Activated T-cell treated with anti-CD3 and anti-CD28 coated beads, Interleukin-2, amount 50 U/mL, for 48 hours (primary cell): ENCODE data around the gene FBXO46.
"Not testable (repeated sequence)": the region's sequence is repeated elsewhere in the genome, so short reads cannot be mapped to it uniquely, and the experiment has no call there.

ENCODE experiments used
- DNase-seq, 2 experiments: peaks; one replicate each; pipeline ENCODE4 v3.0.0-alpha.2; 2020

The FBXO46 gene

DNA sequence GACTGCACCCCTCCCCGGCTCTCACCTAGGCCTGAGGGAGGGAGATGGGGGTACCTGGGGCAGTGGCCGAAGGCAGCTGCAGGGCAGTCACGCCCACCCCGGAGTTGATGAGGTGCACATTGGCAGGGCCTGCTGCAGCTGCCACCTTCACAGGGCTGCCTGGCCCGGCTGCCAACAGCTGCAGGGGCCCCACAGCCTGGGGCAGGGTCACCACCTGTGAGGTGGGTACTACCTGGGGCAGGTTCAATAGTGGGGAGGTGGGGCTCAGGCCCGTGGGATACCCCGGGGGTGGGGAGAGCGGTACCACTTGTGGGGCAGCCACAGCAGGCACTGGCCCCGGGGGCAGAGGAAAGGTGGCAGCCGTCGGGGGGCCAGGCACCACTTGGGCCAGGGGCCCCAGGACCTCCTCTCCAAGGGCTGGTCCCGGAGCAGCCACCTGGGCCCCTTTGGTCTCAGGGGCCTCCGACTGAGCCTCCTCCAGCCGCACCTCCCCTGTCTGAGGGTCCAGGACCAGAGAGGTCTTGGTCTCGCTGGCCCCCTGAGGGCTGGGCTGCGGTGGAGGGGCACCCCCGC lies 35.7 kb upstream of the FBXO46 start:
- DNase-seq: no peak

- no peak for DNase-seq
Measured at GRCh38 chr19:45765702-45766295, 35.1 kb upstream of the FBXO46 start.

DNA sequence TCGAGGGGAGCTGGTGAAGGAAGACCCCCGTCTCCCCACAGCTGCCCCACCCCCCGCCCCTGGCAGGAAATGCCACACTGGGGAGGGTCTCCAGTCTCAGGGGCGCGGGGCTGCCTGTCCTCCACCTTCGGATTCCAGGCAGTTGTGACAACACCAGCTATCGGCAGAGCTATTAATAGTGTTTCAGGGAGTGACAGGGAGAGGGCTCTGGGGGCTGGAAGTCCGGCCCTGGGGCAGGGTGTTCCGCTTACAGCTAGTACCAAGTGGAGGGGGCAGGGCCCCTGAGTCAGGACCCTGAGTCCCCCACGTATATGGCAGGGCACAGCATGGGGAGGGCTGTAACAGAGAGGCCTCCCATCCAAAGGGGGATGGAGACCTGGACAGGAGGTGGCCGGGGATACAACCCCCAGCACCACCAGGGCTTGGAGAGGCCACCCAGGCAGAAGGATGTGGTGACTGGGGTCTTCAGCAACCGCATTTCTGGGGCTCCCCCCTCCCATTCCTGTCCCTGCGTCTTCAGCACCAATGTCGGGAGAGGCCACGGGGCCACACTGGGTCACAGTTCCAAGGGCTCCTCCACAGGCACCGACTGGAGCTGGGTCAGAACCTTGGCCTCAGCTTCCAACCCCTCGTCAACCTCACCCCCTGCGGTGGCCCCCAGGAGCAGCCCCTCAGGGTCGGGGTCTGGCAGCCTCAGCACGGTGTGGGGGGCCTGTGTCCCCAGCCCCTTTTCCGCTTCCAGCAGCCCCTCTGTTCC lies 34.4 kb upstream of the FBXO46 start:
- DNase-seq: no peak

DNA sequence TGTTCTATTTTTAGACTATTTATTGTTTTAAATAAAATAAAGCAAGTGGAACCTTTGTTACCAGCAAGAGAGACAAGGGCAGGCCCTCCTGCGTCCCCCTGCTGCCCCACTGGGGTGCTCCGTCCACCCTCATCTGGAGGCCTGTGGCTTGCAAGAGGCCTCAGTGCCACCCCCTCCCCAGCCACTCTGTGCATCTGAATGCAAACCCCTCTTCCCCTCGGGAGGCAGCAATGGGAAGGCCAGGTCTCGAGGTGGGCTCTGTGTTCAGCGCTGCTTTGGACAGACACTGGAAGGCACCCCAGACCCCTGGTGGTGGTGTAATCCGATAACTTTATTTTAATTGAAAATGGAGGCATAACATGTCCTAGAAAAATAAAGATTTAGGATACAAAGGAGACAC lies 33.8 kb upstream of the FBXO46 start:
- no peak for DNase-seq

DNA sequence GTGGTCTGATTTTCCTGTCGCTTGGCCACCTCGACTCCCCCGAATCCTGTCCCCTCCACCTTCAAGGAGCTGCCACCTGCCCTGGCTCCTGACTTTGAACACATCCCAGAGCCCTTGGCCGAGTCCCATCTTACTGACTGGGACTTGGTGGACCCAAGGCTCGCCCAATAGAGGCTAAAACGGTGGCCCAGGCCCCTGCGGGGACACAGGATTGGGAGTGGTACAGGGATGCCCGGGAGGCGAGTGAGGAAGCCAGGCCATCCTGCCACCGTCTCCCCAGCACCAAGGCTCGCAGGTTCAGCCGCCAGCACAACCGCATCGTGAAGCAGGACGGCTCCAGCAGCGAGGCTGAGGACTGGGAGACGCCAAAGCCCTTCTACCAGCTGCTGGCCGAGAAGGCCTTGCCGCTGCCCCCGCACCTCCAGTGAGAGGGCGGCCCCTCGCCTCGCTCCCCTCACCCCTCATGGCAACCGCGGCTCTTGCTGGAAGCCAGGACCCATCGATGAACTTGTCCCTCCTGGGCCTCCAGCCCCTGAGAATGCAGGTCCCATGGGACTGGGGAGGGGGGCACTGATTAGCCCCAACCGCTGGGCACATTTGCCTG lies 33.1 kb upstream of the FBXO46 start:
- no peak for DNase-seq

- DNase-seq: no peak
Measured at GRCh38 chr19:45762870-45763631, 32.4 kb upstream of the FBXO46 start.

DNA sequence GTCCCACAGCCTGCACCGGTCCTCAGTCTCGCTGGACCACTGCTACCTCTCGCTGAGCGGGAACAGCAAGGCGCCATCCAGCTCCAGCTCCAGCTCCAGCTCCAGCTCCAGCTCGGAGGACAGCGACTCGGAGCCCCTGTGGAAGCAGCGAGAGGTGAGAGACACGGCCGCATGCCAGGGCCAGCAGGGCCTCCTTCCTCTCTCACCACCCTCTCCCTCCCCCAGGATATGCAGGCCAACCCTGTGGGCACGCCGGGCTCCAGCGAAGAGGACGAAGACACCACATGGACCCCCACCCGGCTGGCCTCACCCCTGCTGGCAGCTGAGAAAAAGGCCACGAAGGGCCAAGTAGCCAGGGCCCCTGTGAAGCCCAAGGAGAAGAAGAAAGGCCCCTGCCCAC lies 31.0 kb upstream of the FBXO46 start:
- DNase-seq: no peak

DNA sequence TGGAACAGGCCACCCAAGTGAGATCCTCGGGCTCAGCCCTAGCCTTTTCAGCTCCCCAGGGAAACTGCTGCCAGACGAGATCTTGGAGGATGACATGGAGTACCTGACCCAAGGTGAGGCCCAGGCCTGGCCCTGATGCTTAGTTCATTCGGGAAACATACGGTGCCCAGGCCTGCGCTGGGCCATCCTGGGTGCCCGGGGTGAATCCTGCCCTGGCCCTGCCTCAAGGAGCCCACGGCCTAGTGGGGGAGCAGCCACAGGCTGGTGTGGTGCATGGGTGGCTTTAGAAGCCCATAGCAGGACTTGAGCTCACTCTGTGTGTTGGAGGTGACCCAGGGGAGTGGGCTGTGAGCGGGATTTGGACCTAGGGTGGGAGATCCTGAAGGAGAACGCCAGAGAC lies 28.2 kb upstream of the FBXO46 start:
- DNase-seq: no peak

GRCh38 chr19:45757695-45758094 lies 27.0 kb upstream of the FBXO46 start:
- DNase-seq: no peak

- DNase-seq: no peak
Measured at GRCh38 chr19:45754323-45754722, 23.6 kb upstream of the FBXO46 start.

- no peak for DNase-seq
Measured at GRCh38 chr19:45753548-45753947, 22.9 kb upstream of the FBXO46 start.

DNA sequence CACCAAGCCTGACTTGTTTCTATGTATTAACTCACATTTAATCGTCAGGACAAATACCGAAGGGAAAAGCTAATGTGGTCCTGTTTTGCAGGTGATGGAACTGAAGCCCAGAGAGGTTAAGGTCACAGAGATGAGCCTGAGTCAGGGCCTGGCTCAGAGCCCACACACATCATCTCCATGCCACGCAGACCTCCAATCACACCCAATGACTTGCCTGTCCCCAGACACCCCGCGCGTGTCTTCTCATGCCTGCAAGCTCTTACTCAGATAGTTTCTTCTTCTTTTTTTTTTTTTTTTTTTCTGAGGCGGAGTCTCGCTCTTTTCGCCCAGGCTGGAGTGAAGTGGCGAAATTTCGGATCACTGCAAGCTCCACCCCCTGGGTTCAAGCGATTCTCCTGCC lies 21.9 kb upstream of the FBXO46 start:
- no peak for DNase-seq

- not testable (repeated sequence) for DNase-seq
Measured at GRCh38 chr19:45751483-45751882, 20.8 kb upstream of the FBXO46 start.

DNA sequence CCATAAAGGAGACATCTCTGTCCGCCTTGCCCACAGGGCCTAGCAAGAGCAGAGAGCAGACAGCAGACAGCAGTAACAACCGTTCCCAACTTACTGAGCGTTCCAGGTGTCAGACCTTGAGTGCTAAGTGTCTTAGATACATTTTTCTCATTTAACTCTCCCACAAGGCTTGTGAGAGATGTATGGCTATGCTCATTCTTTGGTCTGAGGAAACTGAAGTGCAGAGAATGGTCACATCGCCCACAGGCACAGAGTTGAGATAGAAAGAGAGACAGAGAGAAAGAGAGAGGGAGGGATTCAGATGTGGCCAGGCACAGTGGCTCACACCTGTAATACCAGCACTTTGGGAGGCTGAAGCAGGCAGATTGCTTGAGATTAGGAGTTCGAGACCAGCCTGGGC lies 16.8 kb upstream of the FBXO46 start:
- DNase-seq: no peak

DNA sequence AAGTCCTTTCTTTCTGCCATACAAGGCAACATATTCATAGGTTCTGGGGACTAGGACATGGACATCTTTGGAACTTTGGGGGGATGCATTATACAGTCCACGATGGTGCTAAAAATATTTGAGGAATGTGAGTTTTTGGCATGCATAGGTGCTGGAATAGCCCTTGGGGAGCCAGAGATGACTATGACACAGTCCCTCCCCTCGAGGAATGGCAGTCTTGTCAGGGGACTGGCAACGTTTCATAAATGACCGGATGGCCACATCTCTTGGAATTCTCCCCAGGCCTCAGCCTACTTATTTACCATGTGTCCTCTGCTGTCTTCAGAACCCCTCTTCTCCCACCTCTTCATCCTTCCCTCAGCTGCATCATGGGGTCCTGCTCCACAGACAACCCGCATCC lies 16.2 kb upstream of the FBXO46 start:
- no peak for DNase-seq

DNA sequence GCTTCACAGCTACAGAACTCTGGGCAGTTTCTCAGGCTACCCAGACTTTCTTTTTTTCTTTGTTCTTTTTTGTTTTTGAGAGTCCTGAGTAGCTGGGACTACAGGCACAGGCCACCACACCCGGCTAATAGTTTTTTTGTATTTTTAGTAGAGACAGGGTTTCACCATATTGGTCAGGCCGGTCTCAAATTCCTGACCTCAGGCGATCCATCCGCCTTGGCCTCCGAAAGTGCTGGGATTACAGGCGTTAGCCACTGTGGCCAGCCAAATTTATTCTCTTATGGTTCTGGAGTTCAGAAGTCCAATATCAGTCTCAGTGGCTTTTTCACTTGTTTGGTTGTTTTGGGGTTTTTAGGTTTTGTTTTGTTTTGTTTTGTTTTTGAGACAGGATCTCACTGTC lies 14.9 kb upstream of the FBXO46 start:
- no peak for DNase-seq

DNA sequence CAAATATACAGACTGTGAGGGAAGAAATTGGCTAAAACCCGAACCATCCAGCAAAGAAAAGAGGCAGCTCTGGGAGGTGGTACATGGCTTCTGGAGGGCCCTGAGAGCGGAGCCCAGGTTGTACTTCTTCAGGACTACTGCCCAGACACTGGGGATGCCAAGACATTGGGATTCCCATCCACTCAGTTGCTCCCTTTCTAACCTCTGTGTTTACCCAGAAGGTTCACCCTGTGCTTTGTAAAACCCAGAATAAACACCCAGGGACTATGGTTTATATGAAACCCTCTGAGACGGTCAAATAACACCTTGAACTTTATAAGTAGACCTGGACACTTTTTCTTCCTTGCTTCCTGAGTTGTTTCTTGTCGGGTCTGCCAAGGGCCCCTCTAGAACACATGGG lies 12.3 kb upstream of the FBXO46 start:
- no peak for DNase-seq

- DNase-seq: no peak
Measured at GRCh38 chr19:45739498-45740439, 9.1 kb upstream of the FBXO46 start.

DNA sequence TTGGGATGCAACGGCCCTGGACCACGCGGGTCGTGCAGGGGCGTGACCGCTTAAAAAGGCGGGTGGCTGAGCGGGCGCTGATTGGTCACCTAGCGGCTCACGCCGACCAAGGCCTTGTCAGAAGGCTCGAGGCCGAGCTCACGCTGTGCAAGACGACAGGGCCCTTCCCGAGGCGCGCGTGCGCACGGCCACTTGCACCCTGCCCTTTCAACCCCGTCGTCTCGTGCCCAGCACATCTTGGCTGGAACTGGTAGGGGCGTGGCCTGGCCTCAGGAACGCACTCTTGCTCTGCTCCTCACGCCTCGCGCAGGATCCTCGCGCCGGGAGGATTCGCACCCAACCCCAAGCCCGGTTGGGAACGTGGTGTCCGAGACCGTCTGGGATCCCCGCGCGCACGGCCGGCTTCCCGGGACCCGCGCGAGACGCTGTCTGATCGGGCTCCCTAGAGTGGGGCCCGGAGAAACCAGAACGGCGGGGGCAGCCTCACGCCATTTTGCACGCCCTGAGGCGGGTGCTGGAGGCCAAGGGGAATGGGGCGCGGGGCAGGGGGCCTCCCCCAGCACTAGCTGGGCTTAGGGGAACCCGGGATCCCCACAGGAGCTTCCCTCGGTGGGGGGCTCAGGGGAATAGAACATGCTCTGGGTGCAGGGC lies 2.6 kb upstream of the FBXO46 start, which contains the start of gene MEIOSIN:
Gene MEIOSIN, plus strand, starts transcription at position 280 of the 651 bp plus-strand sequence. CDS start 1,938 bp downstream, outside the sequence.
- no peak for DNase-seq

GRCh38 chr19:45729800-45730290 lies 851 bp downstream of the FBXO46 start:
- DNase-seq: peak; percentile 43 to 48

- DNase-seq: not testable (repeated sequence)
Measured at GRCh38 chr19:45728683-45729082, 2.0 kb downstream of the FBXO46 start.
